ENCODE results near the gene COA4. TPM values are rescaled to one million over a fixed set of nuclear protein-coding genes. Genes with fewer than 3 reads are reported as not detected.

Gene COA4
- total and polyA plus RNA-seq, 4 donors, result 28.1 to 71.5 (median 56.2) TPM

DNA sequence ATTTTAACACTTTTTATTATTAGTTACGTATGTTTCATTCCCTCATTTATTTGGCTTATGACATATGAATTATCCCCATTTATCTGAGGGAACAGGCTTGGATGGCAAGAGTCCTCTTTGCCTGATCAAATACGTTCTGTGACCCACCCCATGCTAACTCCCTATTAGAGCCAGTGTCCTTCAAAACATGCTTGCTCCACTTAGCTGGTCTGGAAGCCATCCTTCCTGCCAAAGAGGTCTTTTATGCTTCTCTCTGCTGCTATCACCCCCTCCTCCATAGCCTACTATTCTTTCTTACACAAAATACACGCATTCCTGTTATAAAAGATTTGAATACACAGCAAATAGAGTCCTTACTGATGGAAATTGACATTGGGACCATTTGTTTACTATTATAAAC, 6.4 kb downstream of the COA4 start:
- DNase-seq (ENCODE audit: low read depth in 4 of 6, low spot score in 6 of 6), result no peak
- H3K27ac ChIP-seq (ENCODE audit: low read depth, low read length), result no peak overlapping the region
- WGBS (ENCODE audit: insufficient coverage), result 83% methylated on average over 1 of the region's 3 CpGs
- no peaks in the 10 kb centered on the region for H3K4me1 ChIP-seq (ENCODE audit: control insufficient read depth, insufficient read depth, low read length)
- no peaks in the 10 kb centered on the region for H3K9me3 ChIP-seq (ENCODE audit: control insufficient read depth, insufficient read depth, low read length)
- H3K4me3 ChIP-seq (ENCODE audit: low read depth, low read length), result no peak overlapping the region
- H3K36me3 ChIP-seq (ENCODE audit: control insufficient read depth, insufficient read depth, low read length), result peaks cover 30% of the 10 kb centered on the region
- no peaks in the 10 kb centered on the region for H3K27me3 ChIP-seq (ENCODE audit: control insufficient read depth, insufficient read depth, low read length)

DNA sequence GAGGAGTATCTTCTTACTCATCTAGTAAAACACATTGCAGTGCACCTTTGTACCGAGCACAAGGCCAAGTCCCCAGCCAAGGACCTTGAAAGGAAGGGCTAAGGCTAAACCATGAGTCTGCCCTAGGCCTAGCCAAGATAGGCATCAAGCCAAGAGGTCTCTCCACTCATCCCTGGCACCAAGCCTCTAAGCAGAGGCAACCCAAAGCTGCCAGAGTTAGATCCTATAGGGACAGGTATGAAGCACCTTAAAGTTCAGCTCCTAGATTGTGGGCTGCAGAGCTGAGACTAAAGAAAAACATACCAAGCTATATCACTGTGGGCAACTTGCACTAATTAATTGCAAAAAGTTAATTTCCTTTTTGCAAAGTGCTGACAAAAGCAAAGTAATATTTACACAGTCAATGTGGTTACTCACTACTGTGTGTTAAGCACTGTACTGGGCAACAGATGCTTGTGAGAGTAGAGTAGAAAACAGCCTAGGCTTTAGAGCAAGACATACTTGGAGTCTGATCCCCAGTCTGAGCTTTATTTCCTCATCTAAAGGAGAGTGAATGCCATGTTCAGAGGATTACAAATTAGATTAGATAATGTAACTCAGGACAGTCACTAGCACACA, 7.2 kb downstream of the COA4 start:
- 83% methylated on average over 1 of the region's 1 CpG for WGBS (ENCODE audit: insufficient coverage)
- H3K27me3 ChIP-seq (ENCODE audit: control insufficient read depth, insufficient read depth, low read length), result no peaks in the 10 kb centered on the region
- H3K4me1 ChIP-seq (ENCODE audit: control insufficient read depth, insufficient read depth, low read length), result no peaks in the 10 kb centered on the region
- H3K36me3 ChIP-seq (ENCODE audit: control insufficient read depth, insufficient read depth, low read length), result peaks cover 31% of the 10 kb centered on the region
- H3K9me3 ChIP-seq (ENCODE audit: control insufficient read depth, insufficient read depth, low read length), result no peaks in the 10 kb centered on the region
- no peak overlapping the region for H3K27ac ChIP-seq (ENCODE audit: low read depth, low read length)
- H3K4me3 ChIP-seq (ENCODE audit: low read depth, low read length), result no peak overlapping the region
- DNase-seq (ENCODE audit: low read depth in 4 of 6, low spot score in 6 of 6), result no peak

DNA sequence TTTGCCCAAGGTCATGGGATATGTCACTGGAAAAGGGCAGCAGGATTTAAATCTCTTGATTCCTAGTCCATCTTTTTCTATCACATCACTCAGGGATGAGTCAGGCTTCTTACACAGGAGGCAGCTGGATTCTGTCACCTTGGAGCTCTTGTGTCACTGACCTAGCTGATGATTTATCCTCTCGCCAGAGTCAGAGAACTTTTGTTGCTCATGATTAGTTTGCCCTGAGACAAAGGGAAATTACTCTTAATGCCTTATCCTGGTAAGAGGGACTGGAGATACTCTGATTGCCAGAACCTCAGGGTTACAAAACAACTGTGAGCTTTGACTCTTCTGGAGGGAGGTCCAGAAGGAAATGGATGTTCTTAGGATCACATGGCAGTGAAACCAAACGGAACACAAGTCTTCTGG, 10.1 kb downstream of the COA4 start:
- no peaks in the 10 kb centered on the region for H3K4me1 ChIP-seq (ENCODE audit: control insufficient read depth, insufficient read depth, low read length)
- no peak overlapping the region for H3K4me3 ChIP-seq (ENCODE audit: low read depth, low read length)
- H3K9me3 ChIP-seq (ENCODE audit: control insufficient read depth, insufficient read depth, low read length), result no peaks in the 10 kb centered on the region
- H3K36me3 ChIP-seq (ENCODE audit: control insufficient read depth, insufficient read depth, low read length), result peaks cover 19% of the 10 kb centered on the region
- DNase-seq (ENCODE audit: low read depth in 4 of 6, low spot score in 6 of 6), result no peak
- H3K27me3 ChIP-seq (ENCODE audit: control insufficient read depth, insufficient read depth, low read length), result no peaks in the 10 kb centered on the region
- H3K27ac ChIP-seq (ENCODE audit: low read depth, low read length), result no peak overlapping the region
- no CpG with 5 or more reads among the region's 2 CpGs for WGBS (ENCODE audit: insufficient coverage)

DNA sequence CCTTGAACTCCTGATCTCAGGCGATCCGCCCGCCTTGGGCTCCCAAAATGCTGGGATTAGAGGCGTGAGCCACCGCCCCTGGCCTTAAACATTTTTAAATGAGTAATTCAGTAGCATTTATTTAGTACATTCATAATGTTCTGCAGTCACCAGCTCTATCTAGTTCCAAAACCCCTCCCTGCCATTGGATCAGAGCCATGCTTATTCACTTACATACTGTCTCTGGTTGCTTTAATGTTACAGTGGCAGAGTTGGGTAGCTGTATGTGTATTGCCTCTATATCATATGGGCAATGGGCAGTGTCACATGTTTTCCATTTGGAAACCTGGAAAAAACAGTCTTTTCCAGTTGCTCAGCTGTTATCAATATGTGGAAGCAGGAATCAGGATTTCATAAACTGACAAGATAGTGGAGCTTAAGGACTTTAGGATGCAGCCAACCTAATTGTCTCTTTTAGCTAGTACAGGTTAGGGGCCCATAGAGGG, 10.5 kb downstream of the COA4 start:
- Histone ChIP-seq H3K27ac (ENCODE audit: low read depth, low read length) (no peak overlapping the region), H3K4me1 (ENCODE audit: control insufficient read depth, insufficient read depth, low read length) (no peaks in the 10 kb centered on the region), H3K36me3 (ENCODE audit: control insufficient read depth, insufficient read depth, low read length) (peaks cover 17% of the 10 kb centered on the region), H3K9me3 (ENCODE audit: control insufficient read depth, insufficient read depth, low read length) (no peaks in the 10 kb centered on the region), H3K27me3 (ENCODE audit: control insufficient read depth, insufficient read depth, low read length) (no peaks in the 10 kb centered on the region), H3K4me3 (ENCODE audit: low read depth, low read length) (no peak overlapping the region)
- no CpG with 5 or more reads among the region's 5 CpGs for WGBS (ENCODE audit: insufficient coverage)
- no peak for DNase-seq (ENCODE audit: low read depth in 4 of 6, low spot score in 6 of 6)

DNA sequence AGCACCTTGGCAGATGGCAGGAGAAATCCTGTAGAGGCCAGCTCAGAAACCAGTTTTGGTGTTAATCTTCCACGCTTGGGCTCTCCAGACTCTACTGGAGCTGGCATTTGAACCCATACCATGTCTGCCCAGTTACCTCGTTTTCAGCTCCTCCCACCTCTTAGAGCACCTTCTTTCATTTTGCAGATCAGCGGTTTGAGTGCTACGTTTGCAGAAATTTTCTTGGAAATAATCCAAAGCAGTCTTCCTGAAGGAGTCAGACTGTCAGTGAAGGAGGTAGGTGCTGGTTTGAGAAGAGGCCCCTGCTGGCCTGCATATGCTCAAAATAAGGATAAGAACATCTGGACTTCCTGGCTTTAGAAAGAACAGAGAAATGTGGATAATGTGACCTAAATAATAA, 13.7 kb downstream of the COA4 start:
- 86% methylated on average over 2 of the region's 4 CpGs for WGBS (ENCODE audit: insufficient coverage)

DNA sequence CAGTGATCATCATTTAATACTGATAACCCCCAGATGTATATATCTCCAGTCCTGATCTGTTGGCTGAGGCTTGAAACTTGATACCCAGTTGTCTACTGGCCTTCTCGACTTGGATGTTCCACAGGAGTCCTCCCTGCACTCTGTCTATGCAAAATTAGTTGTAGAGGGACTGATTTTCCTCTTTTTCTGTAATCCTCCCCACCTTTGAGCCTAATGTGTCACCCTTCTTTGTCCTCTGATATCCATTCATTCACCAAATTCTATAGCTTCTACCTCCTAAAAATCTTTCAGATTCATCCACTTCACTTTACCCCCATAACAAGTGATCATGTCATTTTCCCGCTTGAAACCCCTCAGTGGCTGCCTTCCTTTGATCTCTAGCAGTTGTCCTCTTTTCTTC, 16.4 kb downstream of the COA4 start:
- no peaks in the 10 kb centered on the region for H3K9me3 ChIP-seq (ENCODE audit: control insufficient read depth, insufficient read depth, low read length)
- H3K36me3 ChIP-seq (ENCODE audit: control insufficient read depth, insufficient read depth, low read length), result peaks cover 15% of the 10 kb centered on the region
- peaks cover 11% of the 10 kb centered on the region for H3K4me1 ChIP-seq (ENCODE audit: control insufficient read depth, insufficient read depth, low read length)
- 80% methylated on average over 2 of the region's 2 CpGs for WGBS (ENCODE audit: insufficient coverage)
- no peaks in the 10 kb centered on the region for H3K27me3 ChIP-seq (ENCODE audit: control insufficient read depth, insufficient read depth, low read length)
- no peak for DNase-seq (ENCODE audit: low read depth in 4 of 6, low spot score in 6 of 6)
- H3K4me3 ChIP-seq (ENCODE audit: low read depth, low read length), result no peak overlapping the region
- H3K27ac ChIP-seq (ENCODE audit: low read depth, low read length), result no peak overlapping the region

More for the DNA sequence above, 13.7 kb downstream of the COA4 start:
- DNase-seq (ENCODE audit: low read depth in 4 of 6, low spot score in 6 of 6), result no peak
- no peak overlapping the region for H3K27ac ChIP-seq (ENCODE audit: low read depth, low read length)
- H3K36me3 ChIP-seq (ENCODE audit: control insufficient read depth, insufficient read depth, low read length), result peaks cover 15% of the 10 kb centered on the region
- no peak overlapping the region for H3K4me3 ChIP-seq (ENCODE audit: low read depth, low read length)
- H3K4me1 ChIP-seq (ENCODE audit: control insufficient read depth, insufficient read depth, low read length), result no peaks in the 10 kb centered on the region
- H3K9me3 ChIP-seq (ENCODE audit: control insufficient read depth, insufficient read depth, low read length), result no peaks in the 10 kb centered on the region
- no peaks in the 10 kb centered on the region for H3K27me3 ChIP-seq (ENCODE audit: control insufficient read depth, insufficient read depth, low read length)

DNA sequence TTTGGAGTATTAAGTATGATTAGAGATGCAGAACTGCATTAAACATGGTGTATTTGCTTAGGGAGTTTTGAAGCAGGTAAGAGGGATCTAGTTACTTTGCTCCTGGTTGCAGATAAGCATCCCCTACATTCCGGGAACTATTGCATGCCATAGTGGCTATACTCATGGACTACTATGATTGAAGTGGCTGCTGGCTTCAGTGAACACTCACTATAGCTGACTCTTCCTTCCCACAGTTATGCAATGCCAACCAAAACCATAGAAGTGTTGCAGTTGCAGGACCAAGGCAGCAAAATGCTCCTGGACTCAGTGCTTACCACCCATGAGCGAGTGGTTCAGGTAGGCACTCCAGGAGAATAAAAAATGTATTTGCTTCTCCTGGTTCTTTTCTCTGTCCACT, 17.0 kb downstream of the COA4 start:
- DNase-seq (ENCODE audit: low read depth in 4 of 6, low spot score in 6 of 6), result no peak
- H3K27me3 ChIP-seq (ENCODE audit: control insufficient read depth, insufficient read depth, low read length), result no peaks in the 10 kb centered on the region
- H3K4me1 ChIP-seq (ENCODE audit: control insufficient read depth, insufficient read depth, low read length), result peaks cover 11% of the 10 kb centered on the region
- H3K9me3 ChIP-seq (ENCODE audit: control insufficient read depth, insufficient read depth, low read length), result no peaks in the 10 kb centered on the region
- no peak overlapping the region for H3K4me3 ChIP-seq (ENCODE audit: low read depth, low read length)
- WGBS (ENCODE audit: insufficient coverage), result 93% methylated on average over 2 of the region's 2 CpGs
- no peak overlapping the region for H3K27ac ChIP-seq (ENCODE audit: low read depth, low read length)
- peaks cover 12% of the 10 kb centered on the region for H3K36me3 ChIP-seq (ENCODE audit: control insufficient read depth, insufficient read depth, low read length)

DNA sequence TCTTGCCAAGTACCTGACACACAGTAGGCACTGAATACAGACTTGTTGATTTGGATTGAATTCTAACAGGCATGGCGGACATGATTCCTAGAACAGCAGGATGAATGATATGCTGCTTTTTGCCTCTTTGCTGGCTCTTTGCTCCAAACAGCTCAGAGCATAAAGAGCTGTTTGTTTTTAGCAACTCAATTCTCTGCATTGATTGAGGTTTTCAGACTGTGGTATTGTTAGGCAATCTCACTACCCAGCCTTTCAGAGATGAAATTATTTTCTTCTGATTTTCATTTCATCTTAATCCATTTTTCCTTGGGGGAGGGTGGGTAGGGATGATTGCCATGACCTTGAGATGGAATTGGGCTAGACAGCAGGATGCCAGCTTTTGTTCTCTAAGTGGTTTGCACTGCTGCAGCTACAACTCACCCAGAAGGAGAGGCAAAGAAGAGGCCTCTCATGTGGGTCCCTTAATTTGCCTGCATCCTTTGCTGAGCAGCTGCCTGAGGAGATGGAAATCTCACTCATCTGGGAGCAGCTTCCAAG, 20.5 kb downstream of the COA4 start:
- peak; percentile 10 to 75 (median 42) for DNase-seq (ENCODE audit: low read depth in 4 of 6, low spot score in 6 of 6)
- WGBS (ENCODE audit: insufficient coverage), result 38% methylated on average over 1 of the region's 1 CpG
- peaks cover 11% of the 10 kb centered on the region for H3K4me1 ChIP-seq (ENCODE audit: control insufficient read depth, insufficient read depth, low read length)

DNA sequence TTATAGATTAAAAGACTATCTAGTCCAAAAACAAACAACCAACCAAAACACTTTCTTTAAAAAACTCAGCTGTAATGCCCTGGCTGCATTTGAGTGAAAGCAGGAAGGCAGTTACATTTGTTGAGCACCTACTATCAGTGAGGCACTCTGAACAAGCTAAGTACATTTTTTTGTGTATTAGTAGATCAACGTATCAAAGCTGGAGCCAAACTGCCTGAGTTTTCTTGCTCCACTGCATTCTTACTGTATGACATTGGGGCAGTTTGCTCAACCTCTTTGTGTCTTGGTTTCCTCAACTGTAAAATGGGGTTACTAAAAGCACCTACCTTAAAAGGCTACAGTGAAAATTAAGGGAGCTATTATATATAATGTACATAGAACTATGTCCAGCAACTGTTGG, 22.0 kb downstream of the COA4 start:
- no CpG with 5 or more reads among the region's 1 CpG for WGBS (ENCODE audit: insufficient coverage)
- Histone ChIP-seq H3K27ac (ENCODE audit: low read depth, low read length) (no peak overlapping the region), H3K36me3 (ENCODE audit: control insufficient read depth, insufficient read depth, low read length) (peaks cover 6% of the 10 kb centered on the region), H3K27me3 (ENCODE audit: control insufficient read depth, insufficient read depth, low read length) (no peaks in the 10 kb centered on the region), H3K4me1 (ENCODE audit: control insufficient read depth, insufficient read depth, low read length) (peaks cover 11% of the 10 kb centered on the region), H3K9me3 (ENCODE audit: control insufficient read depth, insufficient read depth, low read length) (no peaks in the 10 kb centered on the region), H3K4me3 (ENCODE audit: low read depth, low read length) (no peak overlapping the region)
- no peak for DNase-seq (ENCODE audit: low read depth in 4 of 6, low spot score in 6 of 6)

More for the DNA sequence above, 20.5 kb downstream of the COA4 start:
- H3K9me3 ChIP-seq (ENCODE audit: control insufficient read depth, insufficient read depth, low read length), result no peaks in the 10 kb centered on the region
- no peaks in the 10 kb centered on the region for H3K27me3 ChIP-seq (ENCODE audit: control insufficient read depth, insufficient read depth, low read length)
- H3K36me3 ChIP-seq (ENCODE audit: control insufficient read depth, insufficient read depth, low read length), result peaks cover under 1% of the 10 kb centered on the region
- peak overlapping the region; percentile 75 for H3K27ac ChIP-seq (ENCODE audit: low read depth, low read length)
- no peak overlapping the region for H3K4me3 ChIP-seq (ENCODE audit: low read depth, low read length)

DNA sequence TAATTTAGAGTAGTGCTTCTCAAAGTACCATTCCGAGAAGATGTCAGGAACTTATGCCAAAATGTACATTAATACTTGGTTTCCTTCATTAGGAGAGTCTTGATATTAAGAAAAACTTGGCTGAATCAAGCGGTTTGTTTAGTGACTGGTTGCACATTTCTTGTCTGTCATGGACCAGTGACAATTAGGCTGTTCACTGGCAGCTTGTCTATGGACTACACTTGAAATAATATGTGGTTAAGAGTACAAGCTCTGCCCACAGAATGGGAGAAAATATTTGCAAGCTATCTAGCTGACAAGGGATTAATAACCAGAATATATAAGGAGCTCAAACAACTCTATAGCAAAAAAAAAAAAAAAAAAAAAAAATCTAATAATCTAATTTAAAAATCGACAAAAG, 24.6 kb downstream of the COA4 start:
- no peak for DNase-seq (ENCODE audit: low read depth in 4 of 6, low spot score in 6 of 6)
- 86% methylated on average over 1 of the region's 3 CpGs for WGBS (ENCODE audit: insufficient coverage)
- Histone ChIP-seq H3K4me3 (ENCODE audit: low read depth, low read length) (no peak overlapping the region), H3K27ac (ENCODE audit: low read depth, low read length) (no peak overlapping the region), H3K36me3 (ENCODE audit: control insufficient read depth, insufficient read depth, low read length) (peaks cover 6% of the 10 kb centered on the region), H3K9me3 (ENCODE audit: control insufficient read depth, insufficient read depth, low read length) (no peaks in the 10 kb centered on the region), H3K4me1 (ENCODE audit: control insufficient read depth, insufficient read depth, low read length) (peaks cover 7% of the 10 kb centered on the region), H3K27me3 (ENCODE audit: control insufficient read depth, insufficient read depth, low read length) (no peaks in the 10 kb centered on the region)
